Upper lobe of left lung (tissue), 6 donors: Measurements from ENCODE around the gene DOCK4. TPM values are rescaled to one million over a fixed set of nuclear protein-coding genes. Genes with fewer than 3 reads are reported as not detected.

Experiments
- ATAC-seq, 2 donors: fragments of 200-7000 bp; cut with Tn5 transposase; one replicate each; pipeline ENCODE4 v1.9.1; 2022; ENCODE audit warnings: mild to moderate bottlenecking in 2 of 2, moderate library complexity in 2 of 2; ENCODE audit not compliant: low FRiP score in 2 of 2
- DNase-seq, 2 donors: peaks; one replicate each; pipeline ENCODE4 v3.0.0-alpha.2; 2019 to 2020
- H3K27ac ChIP-seq, 4 donors: fragments of 200-600 bp; sonication (generic); one replicate each; pipeline ENCODE4 v1.5.1; 2016 to 2019
- H3K27me3 ChIP-seq, 4 donors: fragments of 200-600 bp; sonication (generic); one replicate each; pipeline ENCODE4 v1.5.1; 2017 to 2019
- H3K36me3 ChIP-seq, 4 donors: fragments of 200-600 bp; sonication (generic); one replicate each; pipeline ENCODE4 v1.5.1; 2016 to 2019
- H3K4me1 ChIP-seq, 4 donors: fragments of 200-600 bp; sonication (generic); one replicate each; pipeline ENCODE4 v1.5.1; 2018 to 2019
- H3K4me3 ChIP-seq, 4 donors: fragments of 200-600 bp; sonication (generic); one replicate each; pipeline ENCODE4 v1.5.1; 2017 to 2019; ENCODE audit warnings: mild to moderate bottlenecking in 2 of 4, moderate library complexity in 1 of 4
- H3K9me3 ChIP-seq, 4 donors: fragments of 200-600 bp; sonication (generic); one replicate each; pipeline ENCODE4 v1.5.1; 2018 to 2019
- EP300 ChIP-seq, 4 donors: sonication (generic); formaldehyde crosslinking; IDR thresholded peaks; one replicate each; pipeline ENCODE4 v1.5.1; 2017; ENCODE audit warnings: antibody characterized with exemption in 4 of 4, control low read depth in 2 of 4
- POLR2A ChIP-seq, 4 donors: fragments of 450-650 bp; IDR thresholded peaks; one replicate each; pipeline ENCODE4 v1.5.1; 2016 to 2017; ENCODE audit warnings: antibody characterized with exemption in 4 of 4, mild to moderate bottlenecking in 2 of 4
- POLR2AphosphoS5 ChIP-seq, 2 donors: sonication (generic); formaldehyde crosslinking; IDR thresholded peaks; one replicate each; pipeline ENCODE4 v1.5.1; 2017; ENCODE audit warnings: antibody characterized with exemption in 2 of 2
- WGBS, 2 donors: methylation state at CpG; one replicate each; pipeline ENCODE4 v1.1.5; 2017 to 2018; 5-methylcytosine and 5-hydroxymethylcytosine counted together
- total RNA-seq, 6 donors: library from RNA; depleted of rRNA in 4 of 6; stranded (reverse); fragments of >200 nt in 4 of 6; gene quantifications; one replicate each; pipeline versions ENCODE4 v1.1.0 to v1.2.1, GENCODE V29; 2016 to 2021
- TF ChIP-seq, protein P1 (sequence below), 6 experiments: fragments of 450-650 bp in 4 of 6; fragments of 200-600 bp in 2 of 6; sonication (generic) in 2 of 6; IDR thresholded peaks; one replicate each; pipeline ENCODE4 v1.5.1; 2016 to 2019; ENCODE audit warnings: antibody characterized with exemption in 6 of 6
- donor health status: DM: no; HTN: no; CAD: no; lungs with moderate emphysema.
- donor health status: DM: no; HTN: yes; CAD: no; lungs with severe emphysema.

Gene DOCK4
- total RNA-seq, 6 donors from 2014 or later = 53.6 to 166 (median 100) TPM

DNA sequence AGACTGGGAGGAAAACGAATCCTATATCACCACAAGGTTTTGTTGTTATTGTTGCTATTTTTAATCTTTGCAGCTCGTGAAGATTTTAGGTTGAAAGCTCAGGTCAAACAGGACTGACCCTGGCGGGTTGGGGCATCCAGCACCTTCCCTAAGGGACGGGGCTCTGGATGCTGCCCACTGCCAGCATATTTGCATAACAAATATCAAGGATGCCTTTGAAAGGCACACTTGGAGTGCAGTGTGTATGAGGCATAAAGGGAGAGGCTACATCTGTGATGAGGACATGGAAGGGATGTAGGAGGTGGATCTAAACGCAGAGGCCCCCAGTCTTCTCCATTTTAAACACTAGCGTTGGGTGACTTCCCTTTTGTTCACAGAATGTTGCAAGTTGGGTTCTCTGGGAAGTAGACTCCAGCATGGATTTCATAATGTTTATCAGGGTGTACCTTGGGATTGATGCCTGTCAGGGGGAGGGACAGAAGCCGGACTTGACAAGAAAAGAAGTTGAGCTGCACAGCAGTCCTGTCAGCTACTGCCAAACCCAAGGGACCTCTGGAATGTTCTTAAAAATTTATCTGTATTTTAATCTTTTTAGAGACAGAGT is 462.9 kb downstream of the DOCK4 start:
- Histone ChIP-seq H3K36me3 (peaks cover 0 to 79% (median 34%) of the 10 kb centered on the region in 4 donors), H3K27me3 (no peaks in the 10 kb centered on the region), H3K9me3 (no peaks in the 10 kb centered on the region), H3K27ac (no peak overlapping the region), H3K4me3 (no peak overlapping the region), H3K4me1 (no peaks in the 10 kb centered on the region)
- 74 to 85% methylated on average over 7 of the region's 7 CpGs for WGBS, 2 donors
- no peak for DNase-seq
- ATAC-seq = no peak
- no peak for TF ChIP-seq POLR2A (IDR thresholded peaks at IDR 0.05)
- TF ChIP-seq EP300 (IDR thresholded peaks at IDR 0.05) = no peak
- no peak for TF ChIP-seq POLR2AphosphoS5 (IDR thresholded peaks at IDR 0.05)
- TF ChIP-seq, protein P1, sequence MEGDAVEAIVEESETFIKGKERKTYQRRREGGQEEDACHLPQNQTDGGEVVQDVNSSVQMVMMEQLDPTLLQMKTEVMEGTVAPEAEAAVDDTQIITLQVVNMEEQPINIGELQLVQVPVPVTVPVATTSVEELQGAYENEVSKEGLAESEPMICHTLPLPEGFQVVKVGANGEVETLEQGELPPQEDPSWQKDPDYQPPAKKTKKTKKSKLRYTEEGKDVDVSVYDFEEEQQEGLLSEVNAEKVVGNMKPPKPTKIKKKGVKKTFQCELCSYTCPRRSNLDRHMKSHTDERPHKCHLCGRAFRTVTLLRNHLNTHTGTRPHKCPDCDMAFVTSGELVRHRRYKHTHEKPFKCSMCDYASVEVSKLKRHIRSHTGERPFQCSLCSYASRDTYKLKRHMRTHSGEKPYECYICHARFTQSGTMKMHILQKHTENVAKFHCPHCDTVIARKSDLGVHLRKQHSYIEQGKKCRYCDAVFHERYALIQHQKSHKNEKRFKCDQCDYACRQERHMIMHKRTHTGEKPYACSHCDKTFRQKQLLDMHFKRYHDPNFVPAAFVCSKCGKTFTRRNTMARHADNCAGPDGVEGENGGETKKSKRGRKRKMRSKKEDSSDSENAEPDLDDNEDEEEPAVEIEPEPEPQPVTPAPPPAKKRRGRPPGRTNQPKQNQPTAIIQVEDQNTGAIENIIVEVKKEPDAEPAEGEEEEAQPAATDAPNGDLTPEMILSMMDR (IDR thresholded peaks at IDR 0.05) = no peak

DNA sequence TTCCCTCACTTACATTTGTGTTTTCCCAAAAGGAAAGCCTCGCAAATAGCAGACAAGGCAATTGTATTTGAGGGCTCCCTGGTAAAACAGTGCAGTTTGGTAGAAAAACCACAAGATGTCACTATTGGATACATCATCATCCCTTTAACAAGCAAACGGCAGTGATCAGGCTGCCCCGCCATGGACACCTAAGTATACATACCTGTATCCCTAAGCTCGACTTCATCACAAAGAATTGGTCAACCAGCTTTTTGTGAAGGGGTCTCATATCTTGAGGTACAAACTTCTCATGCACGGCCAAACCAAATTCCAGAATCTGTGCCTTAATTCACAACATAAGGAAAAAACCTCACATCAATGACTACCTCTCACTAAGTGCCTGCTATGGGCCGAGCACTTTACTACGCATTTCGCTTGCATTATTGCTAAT is 464.4 kb downstream of the DOCK4 start:
- Histone ChIP-seq H3K36me3 (peaks cover 0 to 88% (median 38%) of the 10 kb centered on the region in 4 donors), H3K27me3 (no peaks in the 10 kb centered on the region), H3K9me3 (no peaks in the 10 kb centered on the region), H3K4me1 (no peaks in the 10 kb centered on the region), H3K27ac (no peak overlapping the region), H3K4me3 (no peak overlapping the region)
- ATAC-seq = peak; percentile 52 to 61
- TF ChIP-seq EP300 (IDR thresholded peaks at IDR 0.05) (no peak), POLR2A (IDR thresholded peaks at IDR 0.05) (no peak), POLR2AphosphoS5 (IDR thresholded peaks at IDR 0.05) (no peak)
- TF ChIP-seq, protein P1 (IDR thresholded peaks at IDR 0.05) = peak; percentile 18 to 59 (median 44)
- 50 to 51% methylated on average over 8 of the region's 8 CpGs for WGBS, 2 donors
- DNase-seq = no peak

DNA sequence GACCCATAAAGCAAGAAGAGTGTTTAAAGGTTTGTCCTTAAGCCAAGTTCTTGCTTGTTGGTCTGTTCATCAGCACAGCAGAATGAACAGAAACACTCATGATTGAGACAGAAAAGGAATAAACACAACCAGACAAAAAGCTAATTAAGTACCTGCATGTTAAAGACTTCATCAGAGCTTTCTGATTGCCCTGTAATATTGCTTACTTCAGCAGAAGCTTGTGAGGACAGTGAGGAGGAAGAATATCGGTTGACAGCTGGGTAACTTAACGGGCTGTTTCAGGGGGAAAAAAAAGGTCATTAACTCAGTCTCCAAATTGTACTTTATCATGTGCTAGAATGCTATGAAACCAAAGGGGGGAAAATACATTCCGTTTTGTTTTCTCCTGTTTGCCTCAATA is 465.3 kb downstream of the DOCK4 start:
- Histone ChIP-seq H3K4me3 (no peak overlapping the region), H3K27ac (no peak overlapping the region), H3K9me3 (no peaks in the 10 kb centered on the region), H3K36me3 (peaks cover 0 to 86% (median 36%) of the 10 kb centered on the region in 4 donors), H3K27me3 (no peaks in the 10 kb centered on the region), H3K4me1 (peaks cover 0 to 1% (median 0%) of the 10 kb centered on the region in 4 donors)
- TF ChIP-seq, protein P1 (IDR thresholded peaks at IDR 0.05) = no peak
- TF ChIP-seq EP300 (IDR thresholded peaks at IDR 0.05) (no peak), POLR2AphosphoS5 (IDR thresholded peaks at IDR 0.05) (no peak), POLR2A (IDR thresholded peaks at IDR 0.05) (no peak)
- no peak for ATAC-seq
- WGBS, 2 donors = 84 to 89% methylated on average over 3 of the region's 3 CpGs
- no peak for DNase-seq

DNA sequence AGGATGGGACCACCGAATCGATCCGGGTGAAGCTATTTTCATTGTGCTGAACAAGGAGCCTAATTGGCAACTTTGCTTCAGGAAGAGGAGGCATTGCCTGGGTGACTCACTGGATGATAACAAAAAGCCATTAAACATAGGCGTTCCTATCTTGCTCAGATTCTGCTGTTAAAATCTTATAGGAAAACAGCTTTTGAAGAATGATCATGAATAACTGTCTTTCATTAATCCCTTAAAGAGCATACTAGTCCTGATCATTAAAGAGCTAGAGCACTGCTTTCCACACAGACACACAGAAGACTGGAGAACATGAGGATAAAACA is 469.7 kb downstream of the DOCK4 start:
- 55 to 56% methylated on average over 4 of the region's 4 CpGs for WGBS, 2 donors
- H3K9me3 ChIP-seq = no peaks in the 10 kb centered on the region
- peaks cover 0 to 9% (median 0%) of the 10 kb centered on the region in 4 donors for H3K4me1 ChIP-seq
- H3K36me3 ChIP-seq = peaks cover 0 to 82% (median 51%) of the 10 kb centered on the region in 4 donors
- H3K27me3 ChIP-seq = no peaks in the 10 kb centered on the region
- TF ChIP-seq POLR2AphosphoS5 (IDR thresholded peaks at IDR 0.05) (no peak), POLR2A (IDR thresholded peaks at IDR 0.05) (no peak), EP300 (IDR thresholded peaks at IDR 0.05) (no peak)
- TF ChIP-seq, protein P1 (IDR thresholded peaks at IDR 0.05) = no peak
- H3K4me3 ChIP-seq = no peak overlapping the region
- no peak for DNase-seq
- no peak for ATAC-seq
- no peak overlapping the region for H3K27ac ChIP-seq
